ENCODE data around the gene CEMIP. TPM values are rescaled to one million over a fixed set of nuclear protein-coding genes. Genes with fewer than 3 reads are reported as not detected.
"Not testable (repeated sequence)": the region's sequence is repeated elsewhere in the genome, so short reads cannot be mapped to it uniquely, and the experiment has no call there.

Gene CEMIP
- total and polyA plus RNA-seq, 5 experiments from 2014 or later = 0.13 TPM; not detected in 4

DNA sequence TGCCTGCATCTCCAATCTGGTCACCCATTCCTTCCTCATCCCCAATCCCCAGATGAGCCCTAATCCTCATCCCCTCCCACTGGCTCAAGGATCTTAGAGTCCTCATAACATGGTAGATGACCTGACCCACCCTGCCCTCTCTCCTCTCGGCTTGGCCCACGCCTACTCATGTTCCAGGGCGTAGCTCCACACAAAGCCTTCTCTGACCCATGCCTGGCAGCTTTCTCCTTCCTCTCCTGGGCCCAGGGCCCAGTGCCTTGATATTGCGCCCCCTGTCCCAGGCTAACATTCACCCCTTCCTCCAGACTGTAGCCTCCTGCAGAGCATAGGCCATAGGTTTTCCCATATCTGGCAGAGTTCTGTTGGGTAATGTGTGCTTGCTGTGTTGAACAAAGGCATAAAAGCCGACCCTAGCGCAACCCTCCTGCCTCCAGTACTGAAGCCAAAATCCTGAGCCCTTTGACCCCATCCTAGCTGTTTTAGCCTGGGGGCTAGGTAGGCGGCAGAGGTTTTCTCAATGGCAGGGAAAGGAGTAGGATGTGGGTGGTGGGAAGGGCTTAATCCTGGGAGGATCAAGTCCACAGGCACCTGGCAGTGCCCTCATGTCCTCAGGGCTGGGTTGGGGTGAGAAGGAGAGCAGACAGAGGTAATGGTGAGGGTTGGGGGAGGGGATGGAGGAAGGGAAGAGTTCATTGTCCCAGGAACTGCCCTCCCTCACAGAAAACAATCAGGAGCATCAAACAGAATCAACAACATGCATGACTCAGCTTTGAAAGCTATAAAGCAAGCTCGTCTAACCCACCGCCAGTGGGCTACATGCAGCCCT is 175.0 kb downstream of the CEMIP start:
- H3K36me3 Mint-ChIP-seq = peaks cover 0 to 71% (median 35%) of the 10 kb centered on the region in 3 donors
- POLR2A ChIA-PET = no interaction called here
- H3K27me3 Mint-ChIP-seq = no peaks in the 10 kb centered on the region
- peak overlapping the region in 2 of 10 donors; percentile 28 to 61 for H3K27ac Mint-ChIP-seq
- no peak overlapping the region for H3K4me3 Mint-ChIP-seq
- peaks cover 5 to 12% (median 7%) of the 10 kb centered on the region in 4 donors for H3K4me1 Mint-ChIP-seq
- DNase-seq (no peak), ATAC-seq (no peak)
- H3K9me3 Mint-ChIP-seq = no peaks in the 10 kb centered on the region

DNA sequence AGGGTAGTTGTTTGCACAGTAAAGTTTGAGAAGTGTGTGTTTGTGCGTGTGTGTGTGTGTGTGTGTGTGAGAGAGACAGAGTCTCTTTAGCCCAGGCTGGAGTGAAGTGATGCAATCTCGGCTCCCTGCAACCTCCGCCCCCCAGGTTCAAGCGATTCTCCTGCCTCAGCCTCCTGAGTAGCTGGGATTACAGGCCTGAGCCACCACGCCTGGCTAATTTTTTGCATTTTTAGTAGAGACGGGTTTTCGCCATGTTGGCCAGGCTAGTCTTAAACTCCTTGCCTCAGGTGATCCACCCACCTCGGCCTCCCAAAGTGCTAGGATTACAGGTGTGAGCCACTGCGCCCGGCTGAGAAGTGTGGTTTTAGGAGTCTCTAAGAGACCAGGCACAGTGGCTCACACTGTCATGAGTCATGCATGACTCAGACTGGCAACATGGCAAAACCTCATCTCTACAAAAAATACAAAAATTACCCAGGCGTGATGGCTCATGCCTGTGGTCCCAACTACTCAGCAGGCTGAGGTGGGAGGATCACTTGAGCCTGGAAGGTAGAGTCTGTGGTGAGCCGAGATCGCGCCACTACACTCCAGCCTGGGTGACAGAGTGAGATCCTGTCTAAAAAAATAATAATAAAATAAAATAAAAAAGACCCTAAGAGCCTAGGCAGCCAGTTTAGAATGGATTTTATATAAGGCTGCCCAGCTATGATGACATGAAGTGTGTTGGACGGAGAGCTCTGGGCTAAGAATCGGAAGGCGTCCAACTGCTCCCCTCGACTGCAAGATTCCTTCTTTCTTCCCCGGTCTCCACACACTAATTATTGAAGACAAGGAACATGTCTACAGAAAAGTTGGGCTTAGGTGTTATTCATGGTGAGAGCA is 176.6 kb downstream of the CEMIP start:
- DNase-seq = peak in 1 of 10 donors; percentile 13
- POLR2A ChIA-PET, H3K4me3 Mint-ChIP-seq, H3K9me3 Mint-ChIP-seq, H3K27me3 Mint-ChIP-seq, ATAC-seq, H3K27ac Mint-ChIP-seq: not testable (repeated sequence)
- Mint-ChIP-seq H3K4me1 (peaks cover 5 to 12% (median 7%) of the 10 kb centered on the region in 4 donors), H3K36me3 (peaks cover 0 to 71% (median 34%) of the 10 kb centered on the region in 3 donors)

DNA sequence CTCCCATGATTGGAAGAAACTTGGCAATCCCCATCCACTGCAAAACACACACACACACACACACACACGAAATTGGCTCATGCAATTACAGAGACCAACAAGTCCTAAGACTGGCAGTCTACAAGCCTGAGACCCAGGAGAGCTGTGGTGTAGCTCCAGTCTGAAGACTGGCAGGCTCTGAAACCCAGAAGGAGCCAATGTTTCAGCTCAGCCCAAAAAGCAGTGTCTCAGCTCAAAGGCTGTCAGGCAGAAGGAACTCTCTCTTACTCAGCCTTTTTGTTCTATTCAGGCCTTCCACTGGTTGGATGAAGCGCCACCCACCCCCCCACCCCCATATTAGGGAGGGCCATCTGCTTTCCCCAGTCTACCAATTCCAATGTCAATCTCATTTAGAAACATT is 178.4 kb downstream of the CEMIP start:
- H3K27me3 Mint-ChIP-seq = no peaks in the 10 kb centered on the region
- POLR2A ChIA-PET = interaction anchor here (0.7 kb wide), 1 partner anchor 149 kb away, joined by 3 read pairs; no protein-coding TSS in a partner anchor
- no peak for ATAC-seq
- no peaks in the 10 kb centered on the region for H3K9me3 Mint-ChIP-seq
- peaks cover 11 to 23% (median 14%) of the 10 kb centered on the region in 4 donors for H3K4me1 Mint-ChIP-seq
- H3K36me3 Mint-ChIP-seq = peaks cover 0 to 72% (median 37%) of the 10 kb centered on the region in 3 donors
- DNase-seq = no peak
- no peak overlapping the region for H3K27ac Mint-ChIP-seq
- no peak overlapping the region for H3K4me3 Mint-ChIP-seq

DNA sequence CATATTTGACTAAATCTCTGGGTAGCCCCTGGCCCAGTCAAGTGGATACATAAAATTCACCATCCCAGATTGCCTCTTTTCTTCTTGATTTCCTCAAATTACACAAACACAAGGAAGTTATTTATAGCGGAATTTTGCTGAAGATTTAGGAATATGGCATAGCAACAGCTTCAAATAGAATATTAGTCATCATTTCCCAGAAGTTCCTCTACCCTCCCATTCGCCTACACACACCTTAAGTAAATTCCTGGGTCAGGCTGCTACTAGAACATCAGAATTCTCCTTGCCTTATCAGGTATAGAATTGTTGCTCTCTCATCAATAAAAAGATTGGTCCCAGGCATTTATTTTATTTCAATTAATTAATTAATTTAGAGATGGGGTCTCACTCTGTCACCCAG is 178.8 kb downstream of the CEMIP start:
- peaks cover 0 to 72% (median 41%) of the 10 kb centered on the region in 3 donors for H3K36me3 Mint-ChIP-seq
- POLR2A ChIA-PET = interaction anchor here (0.7 kb wide), 1 partner anchor 148 kb away, joined by 3 read pairs; no protein-coding TSS in a partner anchor
- no peak overlapping the region for H3K27ac Mint-ChIP-seq
- no peak overlapping the region for H3K4me3 Mint-ChIP-seq
- no peaks in the 10 kb centered on the region for H3K27me3 Mint-ChIP-seq
- peaks cover 15 to 24% (median 17%) of the 10 kb centered on the region in 4 donors for H3K4me1 Mint-ChIP-seq
- no peaks in the 10 kb centered on the region for H3K9me3 Mint-ChIP-seq
- ATAC-seq (no peak), DNase-seq (no peak)

DNA sequence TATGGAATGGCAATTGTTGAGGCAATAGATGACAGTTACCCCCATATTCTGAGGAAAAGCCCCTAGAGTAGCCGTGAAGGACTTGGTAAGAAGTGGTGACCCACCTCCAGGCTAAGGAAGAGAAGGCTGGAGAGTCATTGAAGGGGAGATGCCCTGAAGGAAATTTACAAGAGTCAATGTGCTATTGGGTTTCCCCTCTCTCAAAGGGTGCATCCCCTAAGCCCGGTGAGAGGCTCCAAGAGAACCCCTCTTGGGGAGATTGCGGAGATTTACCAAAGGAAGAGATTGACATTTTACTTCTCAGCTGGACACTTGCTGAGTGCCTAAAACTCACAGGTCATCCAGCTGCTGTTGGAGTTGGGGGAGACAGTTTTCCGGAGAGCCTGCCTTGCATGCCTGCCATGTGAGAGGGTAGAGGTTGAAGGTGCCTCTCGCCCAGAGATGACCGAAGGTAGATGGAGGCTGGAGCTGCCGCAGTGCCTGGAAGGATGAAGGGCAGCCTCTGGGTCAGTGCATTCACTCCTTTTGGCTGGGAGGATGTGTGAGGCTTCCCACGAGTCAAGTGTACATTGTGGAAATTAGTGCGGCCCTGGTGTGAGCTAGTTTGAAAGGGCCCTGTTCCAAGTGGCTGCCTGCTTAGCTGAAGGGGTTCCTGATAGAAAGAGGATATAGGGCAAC is 179.8 kb downstream of the CEMIP start:
- peaks cover 0 to 74% (median 46%) of the 10 kb centered on the region in 3 donors for H3K36me3 Mint-ChIP-seq
- H3K4me3 Mint-ChIP-seq = no peak overlapping the region
- H3K9me3 Mint-ChIP-seq = peaks cover 0 to 3% (median 0%) of the 10 kb centered on the region in 9 donors
- POLR2A ChIA-PET = interaction anchor here (0.6 kb wide), 1 partner anchor 68 kb away, joined by 3 read pairs; no protein-coding TSS in a partner anchor
- H3K27me3 Mint-ChIP-seq = no peaks in the 10 kb centered on the region
- H3K27ac Mint-ChIP-seq = no peak overlapping the region
- peaks cover 16 to 28% (median 20%) of the 10 kb centered on the region in 4 donors for H3K4me1 Mint-ChIP-seq
- no peak for ATAC-seq
- no peak for DNase-seq

DNA sequence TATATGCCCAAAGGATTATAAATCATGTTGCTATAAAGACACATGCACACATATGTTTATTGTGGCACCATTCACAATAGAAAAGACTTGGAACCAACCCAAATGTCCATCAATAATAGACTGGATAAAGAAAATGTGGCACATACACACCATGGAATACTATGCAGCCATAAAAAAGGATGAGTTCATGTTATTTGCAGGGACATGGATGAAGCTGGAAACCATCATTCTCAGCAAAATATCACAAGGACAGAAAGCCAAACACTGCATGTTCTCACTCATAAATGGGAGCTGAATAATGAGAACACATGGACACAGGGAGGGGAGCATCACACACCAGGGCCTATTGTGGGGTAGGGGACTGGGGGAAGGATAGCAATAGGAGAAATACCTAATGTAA is 186.3 kb downstream of the CEMIP start:
- H3K27ac Mint-ChIP-seq, H3K4me3 Mint-ChIP-seq, ATAC-seq, H3K27me3 Mint-ChIP-seq, DNase-seq, POLR2A ChIA-PET, H3K9me3 Mint-ChIP-seq: not testable (repeated sequence)
- Mint-ChIP-seq H3K36me3 (peaks cover 0 to 76% (median 42%) of the 10 kb centered on the region in 3 donors), H3K4me1 (peaks cover 15 to 38% (median 25%) of the 10 kb centered on the region in 4 donors)

DNA sequence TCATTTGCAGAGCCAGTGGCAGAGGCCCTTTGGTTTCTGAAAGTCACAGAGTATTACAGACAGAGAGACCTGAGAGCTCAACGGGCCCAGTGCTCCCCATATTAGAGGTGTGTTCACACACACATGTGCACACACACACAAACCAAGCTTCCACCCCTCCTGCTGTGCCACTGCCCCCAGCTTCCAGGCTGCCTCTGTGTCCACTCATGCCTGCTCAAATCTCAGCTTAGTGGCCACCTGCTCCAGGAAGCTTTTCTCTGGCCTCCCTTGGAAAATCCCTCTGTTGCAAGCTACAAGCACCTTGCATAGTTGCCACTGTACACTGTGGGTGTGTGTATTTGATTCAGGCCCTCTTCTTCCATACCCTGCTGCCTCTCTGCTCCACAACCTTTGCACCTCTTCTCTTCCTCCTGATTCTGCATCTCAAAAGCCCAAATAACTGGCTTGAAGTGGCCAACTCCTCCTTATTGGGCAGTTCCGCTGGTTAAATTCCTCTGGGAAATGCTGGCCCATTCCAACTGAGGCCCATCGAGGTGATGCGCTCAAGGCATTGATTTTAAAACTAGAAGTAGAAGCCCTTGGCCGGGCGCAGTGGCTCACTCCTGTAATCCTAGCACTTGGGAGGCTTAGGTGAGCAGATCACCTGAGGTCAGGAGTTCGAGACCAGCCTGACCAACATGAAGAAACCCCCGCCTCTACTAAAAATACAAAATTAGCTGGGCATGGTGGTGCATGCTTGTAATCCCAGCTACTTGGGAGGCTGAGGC is 187.4 kb downstream of the CEMIP start:
- Mint-ChIP-seq H3K9me3 (peaks cover 0 to 5% (median 0%) of the 10 kb centered on the region in 9 donors), H3K27me3 (no peaks in the 10 kb centered on the region), H3K4me1 (peaks cover 15 to 41% (median 24%) of the 10 kb centered on the region in 4 donors), H3K36me3 (peaks cover 0 to 69% (median 34%) of the 10 kb centered on the region in 3 donors), H3K27ac (peak overlapping the region in 3 of 10 donors; percentile 18 to 57 (median 29)), H3K4me3 (no peak overlapping the region)
- ATAC-seq (no peak), DNase-seq (no peak)
- POLR2A ChIA-PET = interaction anchor here (1.3 kb wide), 1 partner anchor 34 kb away, joined by 4 read pairs; the partner anchor contains the start of gene TLNRD1

DNA sequence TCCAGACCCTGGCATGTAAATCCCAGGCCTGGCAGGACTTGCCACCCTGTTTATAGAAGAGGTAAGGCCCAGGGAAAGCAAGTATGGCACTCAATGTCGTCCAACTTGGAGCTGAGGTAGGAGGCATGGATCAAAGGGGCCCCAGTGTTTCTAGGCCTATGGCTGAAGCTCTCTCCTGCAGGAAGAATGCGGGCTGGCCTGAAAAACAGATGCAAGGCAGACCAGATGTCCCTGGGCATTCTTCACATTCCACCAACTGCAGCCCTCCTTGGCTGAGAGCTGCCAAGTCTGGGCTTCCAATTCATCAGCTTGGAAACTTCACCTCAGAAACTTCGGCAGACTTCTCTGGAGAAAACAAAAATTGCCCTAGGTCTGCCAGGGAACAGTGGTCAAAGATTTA is 188.3 kb downstream of the CEMIP start:
- POLR2A ChIA-PET = no interaction called here
- peaks cover 0 to 69% (median 26%) of the 10 kb centered on the region in 3 donors for H3K36me3 Mint-ChIP-seq
- H3K4me3 Mint-ChIP-seq = no peak overlapping the region
- ATAC-seq = no peak
- DNase-seq = no peak
- no peak overlapping the region for H3K27ac Mint-ChIP-seq
- peaks cover 14 to 33% (median 17%) of the 10 kb centered on the region in 4 donors for H3K4me1 Mint-ChIP-seq
- no peaks in the 10 kb centered on the region for H3K27me3 Mint-ChIP-seq
- H3K9me3 Mint-ChIP-seq = peaks cover 0 to 5% (median 0%) of the 10 kb centered on the region in 9 donors

DNA sequence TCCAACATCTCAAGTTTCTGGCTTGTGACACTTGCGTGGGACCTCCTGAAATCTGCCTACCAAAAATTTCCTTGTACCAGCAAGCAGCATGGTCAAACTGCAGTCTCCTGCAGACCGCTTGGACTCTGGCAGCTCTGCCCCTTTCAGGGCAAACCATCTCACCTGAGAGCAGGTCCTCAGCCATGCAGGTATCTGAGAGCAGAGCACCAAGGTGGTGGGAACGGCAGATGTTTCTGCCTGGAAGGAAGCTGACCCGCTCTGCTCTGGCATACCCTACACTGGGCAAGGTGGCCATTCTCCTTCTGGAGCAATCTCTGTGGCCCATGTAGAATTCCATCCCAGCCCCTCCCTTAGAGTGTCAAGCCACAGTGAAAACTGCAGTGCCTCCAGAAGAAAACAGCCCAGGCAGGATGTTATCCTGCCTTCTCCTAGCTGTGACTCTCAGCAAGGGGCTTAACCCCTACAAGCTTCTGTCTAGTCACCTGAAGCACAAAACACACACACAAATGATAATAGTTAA is 188.9 kb downstream of the CEMIP start:
- H3K4me3 Mint-ChIP-seq = no peak overlapping the region
- DNase-seq (no peak), ATAC-seq (no peak)
- H3K4me1 Mint-ChIP-seq = peaks cover 8 to 27% (median 12%) of the 10 kb centered on the region in 4 donors
- POLR2A ChIA-PET = no interaction called here
- H3K27me3 Mint-ChIP-seq = no peaks in the 10 kb centered on the region
- peaks cover 0 to 67% (median 21%) of the 10 kb centered on the region in 3 donors for H3K36me3 Mint-ChIP-seq
- peak overlapping the region in 3 of 10 donors; percentile 15 to 69 (median 46) for H3K27ac Mint-ChIP-seq
- H3K9me3 Mint-ChIP-seq = peaks cover 0 to 5% (median 0%) of the 10 kb centered on the region in 9 donors

DNA sequence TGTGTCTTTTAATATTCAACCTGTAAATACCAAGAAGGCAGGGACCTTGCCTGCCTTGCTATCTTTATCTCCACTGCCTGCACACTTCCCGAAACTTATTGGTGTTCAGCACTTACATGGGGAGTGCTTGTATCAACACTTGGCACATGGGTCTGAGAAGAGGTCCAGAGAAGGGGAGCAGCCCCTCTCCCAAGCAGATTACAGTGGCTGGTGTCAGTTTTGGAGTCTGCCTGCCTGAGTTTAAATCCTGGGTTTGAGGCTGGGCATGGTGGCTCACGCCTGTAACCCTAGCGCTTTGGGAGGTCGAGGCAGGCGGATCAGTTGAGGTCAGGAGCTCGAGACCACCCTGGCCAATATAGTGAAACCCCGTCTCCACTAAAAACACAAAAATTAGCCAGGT is 190.1 kb downstream of the CEMIP start:
- DNase-seq = no peak
- Mint-ChIP-seq H3K36me3 (peaks cover 0 to 61% (median 13%) of the 10 kb centered on the region in 3 donors), H3K27ac (no peak overlapping the region), H3K4me3 (no peak overlapping the region), H3K4me1 (peaks cover 10 to 19% (median 13%) of the 10 kb centered on the region in 4 donors), H3K27me3 (no peaks in the 10 kb centered on the region), H3K9me3 (peaks cover 0 to 2% (median 0%) of the 10 kb centered on the region in 9 donors)
- ATAC-seq = no peak
- POLR2A ChIA-PET = no interaction called here

DNA sequence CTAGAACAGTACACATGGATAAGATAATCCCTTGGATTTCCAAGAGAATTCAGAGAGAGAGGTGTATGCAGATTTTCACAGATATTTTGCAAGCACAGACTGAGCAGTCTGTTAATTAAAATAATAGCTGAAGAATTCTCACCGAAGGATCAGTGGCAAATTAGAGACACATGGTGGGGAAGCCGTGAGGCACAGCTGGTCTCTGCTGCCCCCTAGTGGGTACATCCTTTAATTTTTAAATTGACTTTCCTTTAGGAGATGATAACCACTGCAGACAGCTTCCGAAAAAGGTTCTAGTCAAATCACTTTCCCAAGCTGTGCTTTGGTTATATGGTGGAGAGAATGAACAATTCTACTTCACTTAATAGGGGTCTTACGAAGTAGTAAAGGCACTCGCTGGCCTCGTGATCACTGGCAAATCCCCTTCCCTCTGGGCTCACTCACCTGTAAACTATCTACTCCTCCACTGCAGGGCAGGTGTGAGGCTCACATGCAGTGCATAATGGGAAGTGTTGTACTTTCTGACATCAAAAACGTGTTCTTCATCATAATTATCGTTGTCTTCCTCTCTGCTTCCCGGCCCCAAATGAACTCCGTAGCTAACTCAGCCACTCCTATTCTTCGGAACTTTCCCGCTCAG is 191.0 kb downstream of the CEMIP start:
- POLR2A ChIA-PET = no interaction called here
- no peaks in the 10 kb centered on the region for H3K27me3 Mint-ChIP-seq
- H3K4me3 Mint-ChIP-seq = no peak overlapping the region
- peaks cover 0 to 53% (median 5%) of the 10 kb centered on the region in 3 donors for H3K36me3 Mint-ChIP-seq
- H3K9me3 Mint-ChIP-seq = no peaks in the 10 kb centered on the region
- DNase-seq (peak; percentile 18 to 73 (median 53)), ATAC-seq (peak in 1 of 2 donors; percentile 68)
- H3K4me1 Mint-ChIP-seq = peaks cover 8 to 22% (median 16%) of the 10 kb centered on the region in 4 donors
- H3K27ac Mint-ChIP-seq = peak overlapping the region in 4 of 10 donors; percentile 25 to 72 (median 50)

Measured in naive thymus-derived CD8-positive, alpha-beta T cell (primary cell).